ENCODE results near the gene NCAPG2.

DNA sequence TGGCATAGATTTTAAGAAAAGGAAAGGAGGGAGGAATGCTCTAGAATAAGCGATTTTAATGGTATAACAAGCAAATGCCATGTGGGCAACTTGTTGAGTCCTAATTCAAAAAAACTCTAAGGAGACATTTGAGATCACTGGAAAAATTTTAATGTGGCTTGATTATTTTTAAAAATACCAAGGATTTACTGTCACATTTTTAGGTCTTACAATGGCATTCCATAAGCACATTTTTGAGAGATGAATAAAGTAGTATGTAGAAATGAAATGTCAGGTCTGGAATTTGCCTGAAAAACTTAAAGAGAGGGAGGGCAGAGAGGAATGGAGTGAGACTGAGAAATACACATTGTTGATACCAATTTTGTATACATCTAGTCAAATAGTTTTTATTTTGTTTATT lies 20.3 kb downstream of the NCAPG2 start:
- TF ChIP-seq, protein P1, sequence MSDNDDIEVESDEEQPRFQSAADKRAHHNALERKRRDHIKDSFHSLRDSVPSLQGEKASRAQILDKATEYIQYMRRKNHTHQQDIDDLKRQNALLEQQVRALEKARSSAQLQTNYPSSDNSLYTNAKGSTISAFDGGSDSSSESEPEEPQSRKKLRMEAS (CRISPR knock-in tag; IDR thresholded peaks at IDR 0.05): no peak
- TF ChIP-seq, protein P2, sequence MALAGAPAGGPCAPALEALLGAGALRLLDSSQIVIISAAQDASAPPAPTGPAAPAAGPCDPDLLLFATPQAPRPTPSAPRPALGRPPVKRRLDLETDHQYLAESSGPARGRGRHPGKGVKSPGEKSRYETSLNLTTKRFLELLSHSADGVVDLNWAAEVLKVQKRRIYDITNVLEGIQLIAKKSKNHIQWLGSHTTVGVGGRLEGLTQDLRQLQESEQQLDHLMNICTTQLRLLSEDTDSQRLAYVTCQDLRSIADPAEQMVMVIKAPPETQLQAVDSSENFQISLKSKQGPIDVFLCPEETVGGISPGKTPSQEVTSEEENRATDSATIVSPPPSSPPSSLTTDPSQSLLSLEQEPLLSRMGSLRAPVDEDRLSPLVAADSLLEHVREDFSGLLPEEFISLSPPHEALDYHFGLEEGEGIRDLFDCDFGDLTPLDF (CRISPR knock-in tag; IDR thresholded peaks at IDR 0.05): no peak
- TF ChIP-seq, protein P3, sequence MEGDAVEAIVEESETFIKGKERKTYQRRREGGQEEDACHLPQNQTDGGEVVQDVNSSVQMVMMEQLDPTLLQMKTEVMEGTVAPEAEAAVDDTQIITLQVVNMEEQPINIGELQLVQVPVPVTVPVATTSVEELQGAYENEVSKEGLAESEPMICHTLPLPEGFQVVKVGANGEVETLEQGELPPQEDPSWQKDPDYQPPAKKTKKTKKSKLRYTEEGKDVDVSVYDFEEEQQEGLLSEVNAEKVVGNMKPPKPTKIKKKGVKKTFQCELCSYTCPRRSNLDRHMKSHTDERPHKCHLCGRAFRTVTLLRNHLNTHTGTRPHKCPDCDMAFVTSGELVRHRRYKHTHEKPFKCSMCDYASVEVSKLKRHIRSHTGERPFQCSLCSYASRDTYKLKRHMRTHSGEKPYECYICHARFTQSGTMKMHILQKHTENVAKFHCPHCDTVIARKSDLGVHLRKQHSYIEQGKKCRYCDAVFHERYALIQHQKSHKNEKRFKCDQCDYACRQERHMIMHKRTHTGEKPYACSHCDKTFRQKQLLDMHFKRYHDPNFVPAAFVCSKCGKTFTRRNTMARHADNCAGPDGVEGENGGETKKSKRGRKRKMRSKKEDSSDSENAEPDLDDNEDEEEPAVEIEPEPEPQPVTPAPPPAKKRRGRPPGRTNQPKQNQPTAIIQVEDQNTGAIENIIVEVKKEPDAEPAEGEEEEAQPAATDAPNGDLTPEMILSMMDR (IDR thresholded peaks at IDR 0.05): no peak
- TF ChIP-seq PRRX2 (CRISPR knock-in tag; IDR thresholded peaks at IDR 0.05): no peak

All from WTC11 (cell line).